B cell (primary cell): Measurements from ENCODE around the gene TKFC. TPM values are rescaled to one million over a fixed set of nuclear protein-coding genes. Genes with fewer than 3 reads are reported as not detected.

Experiments
- ATAC-seq: fragments of 200-7000 bp; cut with Tn5 transposase; one replicate; pipeline ENCODE4 v1.10.0; 2021; ENCODE audit warnings: low read depth, mild to moderate bottlenecking, moderate number of reproducible peaks, moderate library complexity
- CTCF ChIA-PET: fragments of 350-600 bp; sonication (Branson Sonifier 250); formaldehyde crosslinking; loops from one replicate; lab custom pipeline; 2021; ENCODE audit warnings: antibody characterized with exemption, inconsistent platforms; lab: Charles Lee
- POLR2A ChIA-PET: fragments of 350-600 bp; sonication (Branson Sonifier 250); formaldehyde crosslinking; loops from one replicate; lab custom pipeline; 2021; ENCODE audit warnings: antibody characterized with exemption; lab: Charles Lee
- DNase-seq: peaks from one replicate; pipeline ENCODE4 v3.0.0; 2013
- H2AFZ ChIP-seq: 2 replicates; pipeline ENCODE4 v1.6.1; 2012; ENCODE audit warnings: mild to moderate bottlenecking, low read depth, low read length; ENCODE audit not compliant: insufficient read depth, poor library complexity, severe bottlenecking
- H3K27ac ChIP-seq, 2 donors: 1 replicate in 1 of 2; 2 replicates in 1 of 2; pipeline ENCODE4 v1.5.1; 2012 to 2013; ENCODE audit warnings: low read length in 2 of 2, mild to moderate bottlenecking in 2 of 2, moderate library complexity in 1 of 2
- H3K27me3 ChIP-seq, 4 experiments: fragments of 200-600 bp in 1 of 4; sonication (generic) in 1 of 4; replicated peaks in 1 of 4; 1 replicate in 2 of 4; 2 replicates in 2 of 4; pipeline versions ENCODE4 v1.6.1 to v1.7.0; 2013 to 2016; ENCODE audit warnings: low read length in 3 of 4, mild to moderate bottlenecking in 2 of 4, mixed read lengths in 1 of 4, moderate library complexity in 1 of 4; ENCODE audit not compliant: insufficient read depth in 4 of 4, control insufficient read depth in 3 of 4; ENCODE audit errors: control extremely low read depth in 1 of 4
- H3K36me3 ChIP-seq, 2 experiments: replicated peaks in 1 of 2; 1 replicate in 1 of 2; 2 replicates in 1 of 2; pipeline versions ENCODE4 v1.6.1 to v1.7.1; 2013; ENCODE audit warnings: low read length in 1 of 2; ENCODE audit not compliant: insufficient read depth in 2 of 2, control insufficient read depth in 1 of 2; ENCODE audit errors: control extremely low read depth in 1 of 2, extremely low read depth in 1 of 2
- H3K4me1 ChIP-seq, 2 donors: fragments of 200-600 bp in 1 of 2; sonication (generic) in 1 of 2; 1 replicate in 1 of 2; 2 replicates in 1 of 2; pipeline versions ENCODE4 v1.5.1 to v1.6.1; 2013 to 2017; ENCODE audit warnings: low read length in 2 of 2; ENCODE audit not compliant: control insufficient read depth in 2 of 2, insufficient read depth in 2 of 2
- H3K4me2 ChIP-seq: replicated peaks from 2 replicates; pipeline ENCODE3; 2012; ENCODE audit warnings: mild to moderate bottlenecking, low read depth, low read length; ENCODE audit not compliant: poor library complexity, severe bottlenecking
- H3K4me3 ChIP-seq, 5 experiments: fragments of 200-600 bp in 1 of 5; sonication (generic) in 1 of 5; 1 replicate in 3 of 5; 2 replicates in 2 of 5; pipeline versions ENCODE4 v1.5.1 to v1.7.0; 2011 to 2016; ENCODE audit warnings: low read length in 4 of 5, mild to moderate bottlenecking in 4 of 5, low read depth in 2 of 5, control low read depth in 1 of 5, moderate library complexity in 1 of 5; ENCODE audit not compliant: insufficient read depth in 1 of 5; ENCODE audit errors: control extremely low read depth in 1 of 5, extremely low read depth in 1 of 5
- H3K79me2 ChIP-seq: fragments of 200-600 bp; sonication (generic); one replicate; pipeline ENCODE4 v1.6.0; 2016; ENCODE audit warnings: low read length; ENCODE audit not compliant: control insufficient read depth, insufficient read depth
- H3K9ac ChIP-seq: fragments of 200-600 bp; sonication (generic); 2 replicates; pipeline ENCODE4 v1.6.1; 2017; ENCODE audit warnings: mild to moderate bottlenecking, low read length, moderate library complexity
- H3K9me3 ChIP-seq, 3 donors: one replicate each; pipeline versions ENCODE4 v1.6.1 to v1.7.1; 2013; ENCODE audit warnings: low read length in 2 of 3; ENCODE audit not compliant: control insufficient read depth in 2 of 3, insufficient read depth in 1 of 3; ENCODE audit errors: control extremely low read depth in 1 of 3
- H4K20me1 ChIP-seq: 2 replicates; pipeline ENCODE4 v1.6.0; 2012; ENCODE audit warnings: mild to moderate bottlenecking, low read length; ENCODE audit not compliant: insufficient read depth, control insufficient read depth, poor library complexity, severe bottlenecking
- H3K27ac Mint-ChIP-seq: one replicate; pipeline ENCODE4 v1.8.0; 2021; ENCODE audit warnings: mixed read lengths
- H3K27me3 Mint-ChIP-seq: one replicate; pipeline ENCODE4 v1.8.0; 2021; ENCODE audit warnings: mixed read lengths
- H3K4me1 Mint-ChIP-seq: one replicate; pipeline ENCODE4 v1.8.0; 2021; ENCODE audit warnings: mixed read lengths
- H3K4me3 Mint-ChIP-seq: one replicate; pipeline ENCODE4 v1.8.0; 2021; ENCODE audit warnings: mixed read lengths
- H3K9me3 Mint-ChIP-seq: one replicate; pipeline ENCODE4 v1.8.0; 2022; ENCODE audit warnings: mixed read lengths; ENCODE audit not compliant: insufficient read depth
- CTCF ChIP-seq: fragments of 200-600 bp; IDR thresholded peaks from one replicate; pipeline ENCODE4 v1.8.0; 2022; ENCODE audit warnings: antibody characterized with exemption, mild to moderate bottlenecking
- EZH2 ChIP-seq: IDR thresholded peaks from 2 replicates; pipeline ENCODE4 v1.6.1; 2012; ENCODE audit warnings: borderline replicate concordance, low read depth, mild to moderate bottlenecking, moderate library complexity, low read length; ENCODE audit not compliant: insufficient read depth, poor library complexity, severe bottlenecking
- WGBS: methylation state at CpG from one replicate; pipeline ENCODE4 v1.1.5; 2013; ENCODE audit warnings: missing lambda C conversion rate; ENCODE audit not compliant: insufficient coverage; 5-methylcytosine and 5-hydroxymethylcytosine counted together
- intact Hi-C: fragments of 100-400 bp; cut with micrococcal nuclease; formaldehyde crosslinking; loops from one replicate; pipeline ENCODE4 v1.10.0; 2022
- polyA plus RNA-seq: library from polyadenylated mRNA; depleted of rRNA; stranded (reverse); fragments of >200 nt; gene quantifications from 2 replicates; pipeline ENCODE4 v1.2.3, GENCODE V29; 2012
- total RNA-seq, 2 donors: library from RNA; stranded (reverse); fragments of 120-200 nt in 1 of 2; gene quantifications; 1 replicate in 1 of 2; 2 replicates in 1 of 2; pipeline versions ENCODE4 v1.2.3 to v1.2.4, GENCODE V29; 2013 to 2022

TKFC gene
- total and polyA plus RNA-seq, 2 donors (not counting 1 experiment from before 2014, with no cell fraction given), result 82.3 to 86.3 TPM

GRCh38 chr11:61390161-61390560 is 57.1 kb downstream of the TKFC start:
- DNase-seq (no peak), ATAC-seq (no peak)
- peak overlapping the region; percentile 37 for H3K4me3 Mint-ChIP-seq
- Histone ChIP-seq H3K79me2 (peaks cover 3% of the 10 kb centered on the region), H3K9me3 (no peaks in the 10 kb centered on the region), H4K20me1 (no peaks in the 10 kb centered on the region), H3K4me1 (peaks cover 20 to 25% of the 10 kb centered on the region in 2 donors), H3K4me3 (no peak overlapping the region), H2AFZ (no peak overlapping the region), H3K36me3 (peaks cover 2 to 11% of the 10 kb centered on the region in 2 experiments), H3K27ac (no peak overlapping the region), H3K27me3 (no peaks in the 10 kb centered on the region), H3K4me2 (no peak overlapping the region), H3K9ac (no peak overlapping the region)
- ChIA-PET POLR2A (no interaction called here), CTCF (interaction anchor here (0.8 to 5.2 kb wide), 5 partner anchors 19 to 56 kb away, joined by 3 to 82 read pairs (median 5); partner anchors contain the start of genes CYB561A3, TKFC and TMEM138)
- H3K4me1 Mint-ChIP-seq, result peaks cover 29% of the 10 kb centered on the region
- H3K27me3 Mint-ChIP-seq, result no peaks in the 10 kb centered on the region
- TF ChIP-seq CTCF (no peak), EZH2 (no peak)
- no peaks in the 10 kb centered on the region for H3K9me3 Mint-ChIP-seq
- WGBS, result no CpG with 5 or more reads among the region's 1 CpG
- no peak overlapping the region for H3K27ac Mint-ChIP-seq
- intact Hi-C loops, result no loop called here

- peaks cover 13 to 19% of the 10 kb centered on the region in 2 donors for H3K4me1 ChIP-seq
- ATAC-seq, result peak; percentile 16
These were observed 60.1 kb downstream of the TKFC start for GRCh38 chr11:61392981-61393595.

More at GRCh38 chr11:61392981-61393595, 60.1 kb downstream of the TKFC start:
- ChIA-PET POLR2A (interaction anchor here (0.6 to 3.3 kb wide), 8 partner anchors 21 to 100 kb away, joined by 3 to 22 read pairs (median 6); partner anchors contain the start of genes CPSF7, CYB561A3, SDHAF2 and TMEM138), CTCF (interaction anchor here (0.6 to 5.2 kb wide), 21 partner anchors 8 to 1856 kb away, joined by 3 to 82 read pairs (median 4); partner anchors contain the start of genes CD6, CPSF7, CYB561A3 and DDB1)
- peak overlapping the region; percentile 97 for H3K27ac Mint-ChIP-seq
- H3K27ac ChIP-seq, result peak overlapping the region; percentile 68 to 86
- peak overlapping the region; percentile 99 for H2AFZ ChIP-seq
- H3K4me3 Mint-ChIP-seq, result peak overlapping the region; percentile 98
- peaks cover 4 to 18% of the 10 kb centered on the region in 2 experiments for H3K36me3 ChIP-seq
- H3K4me1 Mint-ChIP-seq, result peaks cover 22% of the 10 kb centered on the region
- no peaks in the 10 kb centered on the region for H3K27me3 Mint-ChIP-seq
- peaks cover 3% of the 10 kb centered on the region for H3K79me2 ChIP-seq
- H3K4me2 ChIP-seq, result peak overlapping the region; percentile 81
- no peaks in the 10 kb centered on the region for H3K27me3 ChIP-seq
- H3K9me3 ChIP-seq, result no peaks in the 10 kb centered on the region
- intact Hi-C loops, result loop anchor here (1.0 to 2.0 kb wide), 2 partner anchors 36 to 56 kb away; partner anchors contain the start of gene CPSF7
- peak overlapping the region; percentile 63 to 96 (median 87) for H3K4me3 ChIP-seq
- no peaks in the 10 kb centered on the region for H3K9me3 Mint-ChIP-seq
- WGBS, result 6% methylated on average over 7 of the region's 15 CpGs
- TF ChIP-seq CTCF, result no peak
- no peak for TF ChIP-seq EZH2
- DNase-seq, result peak; percentile 55
- H4K20me1 ChIP-seq, result no peaks in the 10 kb centered on the region
- H3K9ac ChIP-seq, result peak overlapping the region; percentile 94
